Psoas muscle (tissue), 8 donors: Measurements from ENCODE around the gene FOXP1. TPM values are rescaled to one million over a fixed set of nuclear protein-coding genes. Genes with fewer than 3 reads are reported as not detected.

ENCODE experiments used
- ATAC-seq, 4 donors: fragments of 200-7000 bp; cut with Tn5 transposase; one replicate each; pipeline ENCODE4 v1.9.1; 2020; ENCODE audit warnings: moderate library complexity in 3 of 4, mild to moderate bottlenecking in 2 of 4
- DNase-seq, 2 donors: peaks; one replicate each; pipeline ENCODE4 v3.0.0-alpha.2; 2020
- H3K27ac ChIP-seq: fragments of 200-600 bp; one replicate; pipeline ENCODE4 v1.8.0; 2022
- H3K27me3 ChIP-seq, 3 donors: fragments of 200-600 bp in 1 of 3; one replicate each; pipeline versions ENCODE4 v1.6.1 to v1.8.0; 2013 to 2022; ENCODE audit warnings: low read length in 2 of 3, mild to moderate bottlenecking in 2 of 3, moderate library complexity in 1 of 3; ENCODE audit not compliant: insufficient read depth in 3 of 3
- H3K36me3 ChIP-seq, 2 donors: fragments of 200-600 bp in 1 of 2; one replicate each; pipeline versions ENCODE4 v1.6.1 to v1.8.0; 2013 to 2022; ENCODE audit warnings: low read depth in 1 of 2, mild to moderate bottlenecking in 1 of 2, moderate library complexity in 1 of 2; ENCODE audit not compliant: insufficient read depth in 1 of 2
- H3K4me1 ChIP-seq: fragments of 200-600 bp; one replicate; pipeline ENCODE4 v1.8.0; 2022
- H3K4me3 ChIP-seq: fragments of 200-600 bp; one replicate; pipeline ENCODE4 v1.8.0; 2022; ENCODE audit warnings: mild to moderate bottlenecking
- H3K9me3 ChIP-seq: fragments of 200-600 bp; one replicate; pipeline ENCODE4 v1.8.0; 2022
- WGBS, 3 donors: extraction: QIAGEN DNeasy Blood & Tissue Kit; methylation state at CpG; one replicate each; pipeline versions ENCODE4 v1.1.6 to v1.1.7; 2013; 5-methylcytosine and 5-hydroxymethylcytosine counted together
- intact Hi-C, 2 donors: fragments of 100-400 bp; cut with DNase I; formaldehyde crosslinking; loops; one replicate each; pipeline versions ENCODE4 v1.11.0 to v1.14.2; 2022
- polyA plus RNA-seq, 3 donors: library from polyadenylated mRNA; stranded (reverse); fragments of 200-250 nt; gene quantifications; one replicate each; pipeline ENCODE4 v1.2.3, GENCODE V29; 2013
- total RNA-seq, 4 donors: library from RNA; stranded (reverse); fragmentation: NEBNext Ultra II Directional in 2 of 4; extraction: Animal tissue kit (Norgen Biotek cat#: 25700) in 2 of 4; gene quantifications; one replicate each; pipeline versions ENCODE4 v1.2.1 to v1.2.4, GENCODE V29; 2021 to 2023
- TF ChIP-seq, protein P1 (sequence below): fragments of 200-600 bp; IDR thresholded peaks from one replicate; pipeline ENCODE4 v1.8.0; 2022; ENCODE audit warnings: antibody characterized with exemption
- donor health status: healthy with polysubstance abuse.
- donor health status: DM: no; HTN: no; CAD: no; lungs with moderate emphysema.
- donor health status: Bipolar disorder and iron deficiency.
- donor health status: healthy.
- donor health status: DM: yes; HTN: yes; CAD: no.
- donor health status: DM: no; HTN: no; CAD: no.
- donor health status: DM: no; HTN: no; CAD: no.
- donor health status: DM: yes; HTN: yes; CAD: no.

FOXP1 gene
- total and polyA plus RNA-seq, 7 donors: 2.6 to 26.4 (median 15.4) TPM

GRCh38 chr3:70905491-70905890, 678.0 kb downstream of the FOXP1 start:
- intact Hi-C loops: no loop called here
- H3K36me3 ChIP-seq: no peaks in the 10 kb centered on the region
- H3K4me1 ChIP-seq: no peaks in the 10 kb centered on the region
- H3K27ac ChIP-seq: no peak overlapping the region
- no peaks in the 10 kb centered on the region for H3K9me3 ChIP-seq
- H3K4me3 ChIP-seq: no peak overlapping the region
- WGBS, 3 donors: 90 to 92% (median 91%) methylated on average over 11 of the region's 11 CpGs
- TF ChIP-seq, protein P1, sequence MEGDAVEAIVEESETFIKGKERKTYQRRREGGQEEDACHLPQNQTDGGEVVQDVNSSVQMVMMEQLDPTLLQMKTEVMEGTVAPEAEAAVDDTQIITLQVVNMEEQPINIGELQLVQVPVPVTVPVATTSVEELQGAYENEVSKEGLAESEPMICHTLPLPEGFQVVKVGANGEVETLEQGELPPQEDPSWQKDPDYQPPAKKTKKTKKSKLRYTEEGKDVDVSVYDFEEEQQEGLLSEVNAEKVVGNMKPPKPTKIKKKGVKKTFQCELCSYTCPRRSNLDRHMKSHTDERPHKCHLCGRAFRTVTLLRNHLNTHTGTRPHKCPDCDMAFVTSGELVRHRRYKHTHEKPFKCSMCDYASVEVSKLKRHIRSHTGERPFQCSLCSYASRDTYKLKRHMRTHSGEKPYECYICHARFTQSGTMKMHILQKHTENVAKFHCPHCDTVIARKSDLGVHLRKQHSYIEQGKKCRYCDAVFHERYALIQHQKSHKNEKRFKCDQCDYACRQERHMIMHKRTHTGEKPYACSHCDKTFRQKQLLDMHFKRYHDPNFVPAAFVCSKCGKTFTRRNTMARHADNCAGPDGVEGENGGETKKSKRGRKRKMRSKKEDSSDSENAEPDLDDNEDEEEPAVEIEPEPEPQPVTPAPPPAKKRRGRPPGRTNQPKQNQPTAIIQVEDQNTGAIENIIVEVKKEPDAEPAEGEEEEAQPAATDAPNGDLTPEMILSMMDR: no peak
- no peak for DNase-seq
- ATAC-seq: no peak
- H3K27me3 ChIP-seq: no peaks in the 10 kb centered on the region

Other genes starting within 250 kb of the FOXP1 start
- gene EIF4E3, start 141.7 kb upstream of the FOXP1 start, total RNA-seq: 10 to 100 TPM; 38.5 to 57.3 (median 49.8) TPM
- 10 to 100 TPM; 10.3 to 60.1 (median 25.1) TPM for gene EIF4E3, start 141.7 kb upstream of the FOXP1 start, polyA plus RNA-seq
- 1 to 10 TPM in 2 of 4 donors, under 1 TPM in 2; 0.93 to 1.2 (median 1.0) TPM for gene GPR27, start 170.1 kb upstream of the FOXP1 start, total RNA-seq
- under 1 TPM; 0.03 to 0.21 (median 0.10) TPM for gene GPR27, start 170.1 kb upstream of the FOXP1 start, polyA plus RNA-seq
- under 1 TPM in 3 of 4 donors, not detected in 1; 0.27 to 0.81 (median 0.47) TPM for gene PROK2, start 201.4 kb upstream of the FOXP1 start, total RNA-seq
- under 1 TPM in 2 of 3 donors, not detected in 1; 0.08 to 0.13 TPM for gene PROK2, start 201.4 kb upstream of the FOXP1 start, polyA plus RNA-seq